Inflammatory macrophage (primary cell): ENCODE measurements around the gene POMC.
"Not testable (repeated sequence)": the region's sequence is repeated elsewhere in the genome, so short reads cannot be mapped to it uniquely, and the experiment has no call there.

Experiments used
- DNase-seq, 2 donors: peaks; one replicate each; pipeline ENCODE4 v3.0.0-alpha.2; 2020 to 2022

Gene POMC

GRCh38 chr2:25176541-25177181, 8.3 kb upstream of the POMC start:
- no peak for DNase-seq

GRCh38 chr2:25176138-25176537, 7.8 kb upstream of the POMC start:
- peak; percentile 73 to 74 for DNase-seq

GRCh38 chr2:25174192-25174861, 5.9 kb upstream of the POMC start:
- no peak for DNase-seq

- no peak for DNase-seq
Measured at GRCh38 chr2:25173719-25174118, 5.3 kb upstream of the POMC start.

DNA sequence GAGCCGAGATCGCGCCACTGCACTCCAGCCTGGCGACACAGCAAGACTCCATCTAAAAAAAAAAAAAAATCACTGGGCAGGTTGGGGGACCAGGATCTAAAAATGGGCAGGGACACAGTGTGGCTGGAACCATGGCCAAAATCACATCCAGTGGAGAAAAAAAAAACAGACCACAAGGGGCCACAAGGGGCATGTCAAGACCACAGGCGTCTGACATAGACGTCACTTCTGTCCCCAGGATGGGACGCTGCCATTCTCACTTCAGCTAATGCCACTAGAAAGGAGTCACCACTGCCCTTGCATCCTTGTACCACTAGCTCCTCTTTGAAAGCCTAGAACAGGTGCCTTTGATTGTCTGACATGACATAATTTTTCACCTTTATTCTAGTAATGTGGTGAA, 2.5 kb upstream of the POMC start:
- no peak for DNase-seq

- DNase-seq = no peak
Measured at GRCh38 chr2:25169073-25169470, 692 bp upstream of the POMC start.

- peak; percentile 44 to 68 for DNase-seq
Measured at GRCh38 chr2:25165992-25166875, 2.1 kb downstream of the POMC start.

GRCh38 chr2:25164561-25164960, 3.8 kb downstream of the POMC start:
- DNase-seq = no peak

- not testable (repeated sequence) for DNase-seq
Measured at GRCh38 chr2:25162061-25162460, 6.3 kb downstream of the POMC start.

DNA sequence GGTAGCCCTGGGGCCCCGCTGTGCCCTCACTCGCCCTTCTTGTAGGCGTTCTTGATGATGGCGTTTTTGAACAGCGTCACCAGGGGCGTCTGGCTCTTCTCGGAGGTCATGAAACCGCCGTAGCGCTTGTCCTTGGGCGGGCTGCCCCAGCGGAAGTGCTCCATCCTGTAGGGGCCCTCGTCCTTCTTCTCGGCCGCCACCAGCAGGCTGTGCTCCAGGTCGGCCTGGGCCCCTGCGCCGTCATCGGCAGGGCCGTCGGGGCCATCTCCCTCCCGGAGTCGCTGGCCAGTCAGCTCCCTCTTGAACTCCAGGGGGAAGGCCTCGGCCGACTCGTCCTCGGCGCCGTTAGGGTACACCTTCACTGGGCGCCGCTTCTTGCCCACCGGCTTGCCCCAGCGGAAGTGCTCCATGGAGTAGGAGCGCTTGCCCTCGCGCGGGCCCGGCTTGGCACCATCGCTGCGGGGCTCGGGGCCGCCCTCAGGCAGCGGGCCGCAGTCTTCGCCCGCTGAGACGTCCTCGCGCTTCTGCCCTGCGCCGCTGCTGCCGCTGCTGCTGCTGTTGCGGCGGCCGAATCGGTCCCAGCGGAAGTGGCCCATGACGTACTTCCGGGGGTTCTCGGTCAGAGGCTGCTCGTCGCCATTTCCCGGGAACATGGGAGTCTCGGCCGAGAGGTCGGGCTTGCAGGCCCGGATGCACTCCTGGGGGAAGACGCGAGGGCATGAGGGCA, 7.2 kb downstream of the POMC start:
- DNase-seq = peak; percentile 11 to 68

DNA sequence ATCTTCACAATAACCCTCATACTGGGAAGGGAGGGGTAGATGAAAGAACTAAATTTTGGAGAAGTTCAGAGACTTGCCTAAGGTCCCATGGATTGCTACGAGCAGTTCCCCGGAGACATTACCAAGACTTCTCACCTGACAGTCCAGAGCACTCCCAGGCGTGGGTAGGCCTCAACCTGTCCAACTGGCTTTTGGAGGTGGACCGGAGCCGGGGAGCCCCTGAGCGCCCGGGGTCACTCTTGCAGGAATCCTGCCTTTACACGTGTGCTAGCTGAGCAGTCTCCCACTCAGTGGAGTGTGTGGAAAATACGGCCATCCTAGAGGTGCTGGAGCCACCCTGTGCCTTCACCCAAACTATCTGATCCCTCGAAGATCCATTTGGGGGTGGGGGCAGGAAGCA, 8.0 kb downstream of the POMC start:
- no peak for DNase-seq

DNA sequence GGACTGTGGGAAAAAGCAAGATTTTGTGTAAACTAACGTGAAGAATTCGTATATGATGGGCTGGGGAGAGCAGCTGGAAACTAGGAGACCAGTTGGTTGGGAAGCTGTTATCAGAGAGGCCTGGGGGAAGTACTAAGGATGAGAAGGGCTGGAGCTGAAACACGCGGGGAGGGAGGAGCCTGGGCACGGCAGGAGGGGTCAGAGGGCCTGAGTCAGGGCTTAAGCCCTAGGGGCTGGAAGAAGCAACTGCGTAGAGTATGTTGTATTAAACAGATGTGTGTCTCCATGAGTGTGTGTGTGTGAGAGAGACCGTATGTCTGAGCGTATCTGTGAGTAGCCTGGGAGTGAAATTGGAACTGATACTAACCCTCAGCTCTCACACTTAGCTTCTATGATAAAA, 8.4 kb downstream of the POMC start:
- DNase-seq = no peak

DNA sequence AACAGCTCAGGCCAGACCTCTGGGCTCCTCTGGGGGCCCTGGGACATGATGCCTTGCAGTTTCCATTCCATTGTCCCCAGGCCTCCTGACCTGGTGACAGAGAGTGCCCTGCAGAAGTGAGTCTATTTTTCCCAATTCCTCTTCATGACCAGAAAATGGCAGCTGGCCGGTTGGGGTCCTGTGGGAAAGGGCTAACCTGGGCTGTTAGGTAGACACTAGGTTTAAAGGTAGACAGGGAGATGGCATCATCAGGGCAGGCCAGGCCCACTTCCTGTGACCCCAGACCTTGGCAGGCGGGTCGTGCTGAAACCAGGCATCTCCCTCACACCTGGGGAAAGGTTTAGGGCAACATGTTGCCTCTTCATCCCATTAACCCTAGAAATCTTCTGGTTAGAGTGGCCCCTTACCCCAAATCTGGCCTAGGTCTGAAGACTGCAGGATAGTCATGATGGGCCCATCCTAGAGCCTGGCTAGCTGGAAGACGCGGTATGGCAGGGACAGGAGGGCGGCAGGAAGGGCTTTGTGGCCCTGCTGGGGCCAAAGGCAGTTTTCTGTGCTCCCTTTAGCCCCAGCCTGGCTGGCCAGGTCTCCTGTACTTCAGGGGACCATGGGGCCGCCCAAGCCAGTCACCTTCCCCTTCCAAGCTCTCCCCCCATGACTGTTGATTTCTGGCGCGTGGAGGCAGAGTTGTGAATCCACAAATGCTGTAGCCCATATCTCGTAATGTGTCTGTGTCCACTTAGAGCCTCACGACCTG, 10.1 kb downstream of the POMC start:
- no peak for DNase-seq

GRCh38 chr2:25155401-25155800, 13.0 kb downstream of the POMC start:
- no peak for DNase-seq

DNA sequence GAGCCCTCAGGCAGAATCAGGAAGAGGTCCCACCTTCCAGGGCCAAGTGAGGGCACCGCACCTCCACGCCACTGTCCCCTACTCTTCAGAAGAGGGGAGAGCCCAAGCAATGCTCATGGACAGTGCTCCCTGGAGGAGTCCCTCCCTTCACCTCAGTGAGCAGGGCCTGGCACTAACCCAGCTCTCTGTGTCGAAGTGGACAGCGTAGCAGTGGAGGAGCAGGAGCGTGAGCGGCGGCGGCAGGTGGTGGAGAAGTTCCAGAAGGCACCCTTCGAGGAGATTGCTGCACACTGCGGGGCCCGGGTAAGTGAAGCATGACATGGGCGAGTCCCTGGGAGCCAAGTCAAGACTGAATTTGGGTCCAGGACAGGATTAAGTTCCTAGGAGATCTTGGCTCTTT, 16.7 kb downstream of the POMC start:
- DNase-seq = no peak

DNA sequence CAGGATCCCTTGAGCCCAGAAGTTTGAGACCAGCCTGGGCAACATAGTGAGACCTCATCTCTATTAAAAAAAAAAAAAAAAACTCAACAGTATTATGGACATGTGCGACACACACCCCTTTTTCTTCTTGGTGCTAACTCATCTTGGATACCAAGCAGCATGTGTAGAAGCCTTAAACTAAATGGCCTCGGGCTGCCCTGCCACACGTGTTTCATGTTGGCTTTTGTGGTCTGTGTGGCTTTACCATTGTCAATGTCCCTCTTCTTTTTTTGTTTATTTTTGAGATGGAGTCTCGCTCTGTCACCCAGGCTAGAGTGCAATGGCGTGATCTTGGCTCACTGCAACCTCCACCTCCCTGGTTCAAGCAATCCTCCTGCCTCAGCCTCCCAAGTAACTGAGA, 17.4 kb downstream of the POMC start:
- DNase-seq = not testable (repeated sequence)

DNA sequence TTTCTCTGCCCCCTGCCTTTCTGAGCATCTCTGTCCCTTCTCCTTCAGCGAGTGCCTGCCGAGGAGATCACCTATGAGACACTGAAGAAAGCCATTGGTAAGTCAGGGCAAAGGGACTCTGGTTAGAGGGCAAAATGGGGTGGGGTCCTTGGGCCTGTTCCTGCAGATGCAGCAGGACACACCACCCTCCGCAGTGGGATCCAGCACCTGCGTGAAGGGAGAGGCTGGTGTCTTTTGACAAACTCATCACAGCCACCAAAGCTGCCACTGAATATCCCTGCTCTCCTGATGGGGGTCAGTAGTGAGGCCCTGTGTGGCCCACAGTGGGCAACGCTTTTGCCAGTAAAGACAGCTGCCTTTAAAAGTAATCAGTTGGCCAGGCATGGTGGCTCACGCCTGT, 18.7 kb downstream of the POMC start:
- DNase-seq = no peak

- DNase-seq = no peak
Measured at GRCh38 chr2:25146896-25147295, 21.5 kb downstream of the POMC start.

DNA sequence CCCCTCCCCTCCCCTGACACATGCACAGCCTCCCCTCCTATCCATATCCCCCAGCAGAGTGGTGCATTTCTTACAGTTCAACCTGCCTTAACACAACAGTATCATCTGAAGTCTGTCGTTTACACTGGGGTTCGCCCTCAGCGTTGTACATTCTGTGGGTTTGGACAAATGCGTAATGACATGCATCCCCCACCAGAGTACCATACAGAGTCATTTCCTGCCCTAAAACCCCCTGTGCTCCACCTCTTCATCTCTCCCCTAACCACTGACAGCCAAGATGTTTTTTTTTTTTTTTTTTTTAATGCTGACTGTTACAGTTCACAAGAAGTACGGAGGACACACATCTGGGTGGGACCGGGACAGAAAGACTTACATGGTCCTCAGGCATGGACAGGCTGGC, 22.6 kb downstream of the POMC start:
- no peak for DNase-seq

DNA sequence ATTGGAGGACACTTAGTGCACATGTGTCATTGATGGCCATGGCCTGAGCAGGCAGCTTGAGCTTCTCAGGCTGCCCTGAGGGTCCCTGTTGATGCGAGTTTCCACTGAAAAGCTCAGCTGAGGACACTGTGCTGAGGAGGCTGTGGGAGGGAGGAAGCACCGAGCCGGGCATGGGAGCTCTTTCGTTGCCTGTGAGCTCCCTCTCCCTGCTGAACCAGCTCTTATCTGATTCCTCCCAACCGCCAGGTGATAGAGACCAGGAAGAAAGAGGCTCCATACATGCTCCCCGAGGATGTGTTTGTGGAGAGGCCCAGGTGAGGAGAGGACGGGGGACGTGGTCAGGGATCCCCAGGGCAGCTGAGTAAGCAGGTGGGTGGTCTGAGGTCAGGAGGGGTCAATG, 27.3 kb downstream of the POMC start:
- DNase-seq = no peak

DNA sequence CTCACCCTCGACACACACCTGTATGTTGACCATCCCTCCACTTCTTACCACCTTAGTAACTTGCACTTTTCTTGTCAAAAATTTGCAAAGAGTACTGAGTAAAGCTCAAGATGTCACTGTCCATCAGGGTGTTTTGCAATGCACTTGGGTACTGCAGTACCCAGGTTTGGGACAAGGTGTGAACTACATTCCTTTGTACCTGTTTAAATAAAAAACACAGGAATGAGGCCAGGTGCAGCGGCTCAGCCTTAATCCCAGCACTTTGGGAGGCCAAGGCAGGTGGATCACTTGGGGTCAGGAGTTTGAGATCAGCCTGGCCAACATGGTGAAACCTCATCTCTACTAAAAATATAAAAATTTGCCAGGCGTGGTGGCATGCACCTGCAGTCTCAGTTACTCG, 27.8 kb downstream of the POMC start:
- not testable (repeated sequence) for DNase-seq

DNA sequence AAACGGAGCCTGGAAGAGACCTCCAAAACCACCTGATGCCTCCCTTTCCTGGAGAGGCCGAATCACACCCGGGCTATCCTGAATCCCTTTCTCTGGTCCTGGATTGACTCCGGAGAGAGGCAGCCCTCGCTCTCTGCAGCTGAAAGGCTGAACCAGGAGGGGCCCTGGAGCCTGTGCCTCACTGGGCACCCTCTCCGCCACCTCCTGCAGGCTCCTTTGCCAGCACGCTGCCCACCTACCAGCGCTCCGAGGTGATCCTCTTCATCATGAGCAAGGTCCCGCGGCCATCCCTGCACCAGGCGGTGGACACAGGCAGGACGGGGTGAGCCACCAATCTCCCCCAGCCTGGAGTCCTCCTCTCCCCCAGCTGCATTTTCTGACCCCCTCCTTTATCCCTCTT, 35.7 kb downstream of the POMC start:
- DNase-seq = no peak
